NCI-H1105 (cell line): ENCODE results near the gene TCF7.

Experiments
- DNase-seq: peaks from one replicate; lab custom pipeline; 2025; lab: John Stamatoyannopoulos, UW

The TCF7 gene

GRCh38 chr5:134131165-134131564 lies 16.7 kb downstream of the TCF7 start:
- DNase-seq: no peak

- DNase-seq: no peak
These were observed 17.3 kb downstream of the TCF7 start for GRCh38 chr5:134131578-134132350.

GRCh38 chr5:134132372-134133187 lies 18.1 kb downstream of the TCF7 start:
- no peak for DNase-seq

- no peak for DNase-seq
These were observed 18.9 kb downstream of the TCF7 start for GRCh38 chr5:134133188-134133994.

- DNase-seq: no peak
These were observed 19.6 kb downstream of the TCF7 start for GRCh38 chr5:134133995-134134541.

- DNase-seq: no peak
These were observed 20.7 kb downstream of the TCF7 start for GRCh38 chr5:134135091-134135655.

GRCh38 chr5:134136221-134136631 lies 21.7 kb downstream of the TCF7 start:
- no peak for DNase-seq

- no peak for DNase-seq
These were observed 22.3 kb downstream of the TCF7 start for GRCh38 chr5:134136771-134137170.

- DNase-seq: no peak
These were observed 24.2 kb downstream of the TCF7 start for GRCh38 chr5:134138416-134139376.

GRCh38 chr5:134139377-134139851 lies 24.9 kb downstream of the TCF7 start:
- no peak for DNase-seq

- DNase-seq: no peak
These were observed 25.5 kb downstream of the TCF7 start for GRCh38 chr5:134139891-134140469.

- peak; percentile 12 for DNase-seq
These were observed 26.2 kb downstream of the TCF7 start for GRCh38 chr5:134140530-134141201.

- no peak for DNase-seq
These were observed 27.0 kb downstream of the TCF7 start for GRCh38 chr5:134141331-134142050.

GRCh38 chr5:134142052-134142451 lies 27.6 kb downstream of the TCF7 start:
- no peak for DNase-seq

- no peak for DNase-seq
These were observed 28.3 kb downstream of the TCF7 start for GRCh38 chr5:134142806-134143205.

GRCh38 chr5:134143431-134143830 lies 28.9 kb downstream of the TCF7 start:
- no peak for DNase-seq

- no peak for DNase-seq
These were observed 29.8 kb downstream of the TCF7 start for GRCh38 chr5:134143944-134144941.
